ENCODE results near the gene ABHD6. TPM values are rescaled to one million over a fixed set of nuclear protein-coding genes. Genes with fewer than 3 reads are reported as not detected.
A peak's percentile ranks its signal among the peaks of the same experiment; 100 is the strongest.

Gene ABHD6
- polyA plus RNA-seq, 1 experiment = 9.2 TPM

DNA sequence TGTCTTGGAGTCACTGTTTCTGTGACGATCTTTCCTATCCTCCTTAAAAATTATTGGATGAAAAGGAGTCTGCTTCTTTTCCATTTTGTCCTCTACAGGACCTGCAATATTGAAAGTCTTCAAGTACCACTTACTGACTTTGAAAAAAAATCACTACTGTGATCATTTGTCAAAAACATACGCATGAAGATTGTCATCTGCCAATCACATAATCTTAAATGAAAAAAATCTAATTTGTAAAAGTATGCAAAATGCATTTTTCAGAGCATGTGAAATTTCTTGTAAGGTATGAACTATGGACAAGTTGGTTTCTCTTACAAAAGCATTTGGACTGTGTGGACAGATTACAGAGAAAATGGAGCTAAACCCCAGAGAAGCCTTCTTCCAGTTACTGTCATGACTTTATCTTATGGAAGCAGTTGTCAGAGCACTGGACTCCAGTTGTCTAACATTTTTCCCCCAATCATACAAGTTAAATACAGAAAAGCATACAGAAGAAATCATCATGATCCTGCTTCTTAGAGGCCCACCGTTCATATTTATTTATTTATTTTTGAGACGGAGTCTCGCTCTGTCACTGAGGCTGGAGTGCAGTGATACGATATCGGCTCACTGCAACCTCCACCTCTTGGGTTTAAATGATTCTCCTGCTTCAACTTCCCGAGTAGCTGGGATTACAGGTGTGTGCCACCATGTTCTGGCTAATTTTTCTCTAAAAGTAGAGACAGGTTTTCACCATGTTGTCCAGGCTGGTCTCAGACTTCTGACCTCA, 91.7 kb downstream of the ABHD6 start:
- ChIA-PET POLR2A (no interaction called here), CTCF (interaction anchor here (0.9 to 1.7 kb wide), 2 partner anchors 23 to 161 kb away, joined by 3 read pairs; partner anchors contain the start of genes HTD2 and RPP14)
- H3K27me3 ChIP-seq (ENCODE audit: control insufficient read depth, insufficient read depth, low read length) = no peaks in the 10 kb centered on the region
- no peaks in the 10 kb centered on the region for H3K36me3 ChIP-seq (ENCODE audit: control insufficient read depth, insufficient read depth, low read length)
- DNase-seq (ENCODE audit: low read depth) = no peak
- TF ChIP-seq, protein P1, sequence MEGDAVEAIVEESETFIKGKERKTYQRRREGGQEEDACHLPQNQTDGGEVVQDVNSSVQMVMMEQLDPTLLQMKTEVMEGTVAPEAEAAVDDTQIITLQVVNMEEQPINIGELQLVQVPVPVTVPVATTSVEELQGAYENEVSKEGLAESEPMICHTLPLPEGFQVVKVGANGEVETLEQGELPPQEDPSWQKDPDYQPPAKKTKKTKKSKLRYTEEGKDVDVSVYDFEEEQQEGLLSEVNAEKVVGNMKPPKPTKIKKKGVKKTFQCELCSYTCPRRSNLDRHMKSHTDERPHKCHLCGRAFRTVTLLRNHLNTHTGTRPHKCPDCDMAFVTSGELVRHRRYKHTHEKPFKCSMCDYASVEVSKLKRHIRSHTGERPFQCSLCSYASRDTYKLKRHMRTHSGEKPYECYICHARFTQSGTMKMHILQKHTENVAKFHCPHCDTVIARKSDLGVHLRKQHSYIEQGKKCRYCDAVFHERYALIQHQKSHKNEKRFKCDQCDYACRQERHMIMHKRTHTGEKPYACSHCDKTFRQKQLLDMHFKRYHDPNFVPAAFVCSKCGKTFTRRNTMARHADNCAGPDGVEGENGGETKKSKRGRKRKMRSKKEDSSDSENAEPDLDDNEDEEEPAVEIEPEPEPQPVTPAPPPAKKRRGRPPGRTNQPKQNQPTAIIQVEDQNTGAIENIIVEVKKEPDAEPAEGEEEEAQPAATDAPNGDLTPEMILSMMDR (IDR thresholded peaks at IDR 0.05; ENCODE audit: insufficient read depth, low read depth, low read length) = no peak
- H3K4me3 ChIP-seq (ENCODE audit: low read depth, low read length) = no peak overlapping the region

DNA sequence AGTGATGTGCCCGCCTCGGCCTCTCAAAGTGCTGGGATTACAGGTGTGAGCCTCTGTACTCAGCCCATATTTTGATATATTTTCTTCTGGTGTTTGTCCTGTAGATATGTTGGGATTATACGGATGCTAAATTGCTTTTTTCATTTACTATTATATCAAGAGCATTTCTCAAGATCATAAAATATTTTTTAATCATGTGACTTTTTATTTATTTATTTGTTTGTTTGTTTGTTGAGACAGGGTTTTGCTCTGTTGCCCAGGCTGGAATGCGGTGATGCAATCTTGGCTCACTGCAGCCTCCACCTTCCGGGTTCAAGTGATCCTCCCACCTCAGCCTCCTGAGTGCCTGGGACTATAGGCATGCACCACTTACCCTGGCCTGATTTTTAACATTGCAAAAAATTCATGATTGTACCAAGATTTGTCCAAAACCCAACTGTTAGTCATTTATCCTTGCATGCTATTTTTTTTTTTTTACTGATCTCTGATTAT, 92.4 kb downstream of the ABHD6 start:
- no peak for DNase-seq (ENCODE audit: low read depth)
- ChIA-PET POLR2A (no interaction called here), CTCF (interaction anchor here (0.9 to 5.5 kb wide), 3 partner anchors 8 to 161 kb away, joined by 3 to 20 read pairs (median 4); no protein-coding TSS in a partner anchor)
- H3K27me3 ChIP-seq (ENCODE audit: control insufficient read depth, insufficient read depth, low read length) = no peaks in the 10 kb centered on the region
- no peak overlapping the region for H3K4me3 ChIP-seq (ENCODE audit: low read depth, low read length)
- H3K36me3 ChIP-seq (ENCODE audit: control insufficient read depth, insufficient read depth, low read length) = no peaks in the 10 kb centered on the region
- TF ChIP-seq, protein P1 (IDR thresholded peaks at IDR 0.05; ENCODE audit: insufficient read depth, low read depth, low read length) = no peak

DNA sequence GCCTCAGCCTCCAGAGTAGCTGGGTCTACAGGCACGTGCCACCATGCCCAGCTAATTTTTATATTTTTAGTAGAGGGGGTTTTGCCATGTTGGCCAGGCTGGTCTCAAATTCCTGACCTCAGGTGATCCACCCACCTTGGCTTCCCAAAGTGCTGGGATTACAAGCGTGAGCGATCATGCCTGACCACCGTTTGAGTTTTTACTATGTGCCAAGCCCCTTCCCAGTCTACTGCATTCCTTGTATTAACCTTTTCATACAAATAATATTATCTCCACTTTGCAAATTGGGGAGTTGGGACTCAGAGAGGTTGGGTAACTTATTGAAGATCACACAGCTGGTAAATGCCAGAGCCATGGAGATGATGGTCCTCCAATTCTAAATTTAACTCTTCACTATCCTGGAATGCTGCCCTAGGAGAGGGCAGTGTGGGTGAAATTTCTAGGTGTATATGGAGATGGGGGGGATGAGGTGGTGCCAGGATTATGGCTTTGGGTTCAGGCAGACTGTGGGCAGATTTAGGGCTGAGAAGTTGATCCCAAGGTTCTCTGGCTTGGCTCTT, 94.1 kb downstream of the ABHD6 start:
- no peak overlapping the region for H3K4me3 ChIP-seq (ENCODE audit: low read depth, low read length)
- no peak for DNase-seq (ENCODE audit: low read depth)
- H3K36me3 ChIP-seq (ENCODE audit: control insufficient read depth, insufficient read depth, low read length) = no peaks in the 10 kb centered on the region
- TF ChIP-seq, protein P1 (IDR thresholded peaks at IDR 0.05; ENCODE audit: insufficient read depth, low read depth, low read length) = no peak
- ChIA-PET CTCF (interaction anchor here (5.5 kb wide), 1 partner anchor 84 kb away, joined by 20 read pairs; no protein-coding TSS in a partner anchor), POLR2A (interaction anchor here (0.6 kb wide), 1 partner anchor 34 kb away, joined by 3 read pairs; no protein-coding TSS in a partner anchor)
- H3K27me3 ChIP-seq (ENCODE audit: control insufficient read depth, insufficient read depth, low read length) = no peaks in the 10 kb centered on the region

DNA sequence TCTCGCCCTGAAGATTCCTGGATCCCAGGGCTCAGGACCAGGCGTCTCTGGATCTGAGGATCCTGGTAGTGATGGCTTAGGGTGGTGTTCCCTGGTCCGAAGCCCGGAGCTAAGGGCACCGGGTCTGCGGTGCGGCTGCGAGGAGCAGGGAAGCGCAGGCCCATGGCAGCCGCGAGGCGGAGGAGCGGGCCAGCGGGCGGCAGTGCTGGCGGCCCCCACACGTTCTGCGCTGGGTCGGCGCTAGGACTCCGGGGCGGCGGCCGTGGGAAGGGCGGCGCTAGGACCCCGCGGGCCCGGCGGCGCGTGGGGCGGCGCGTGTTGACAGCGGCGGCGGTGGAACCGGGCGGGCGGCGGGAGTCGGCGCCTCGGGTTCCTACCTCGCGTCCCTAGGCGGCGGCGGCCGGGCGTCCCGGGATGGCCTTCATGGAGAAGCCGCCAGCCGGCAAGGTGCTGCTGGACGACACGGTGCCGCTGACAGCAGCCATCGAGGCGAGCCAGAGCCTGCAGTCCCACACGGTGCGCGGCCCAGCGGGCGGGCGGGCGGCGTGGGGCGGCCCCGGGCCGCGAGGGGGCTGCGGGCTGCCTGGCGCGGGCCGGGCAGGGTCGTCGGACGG, 95.1 kb downstream of the ABHD6 start, which contains the start of gene PXK:
Gene PXK, plus strand, starts transcription at position 318 of the 614 bp plus-strand sequence. Its CDS starts 97 bp downstream, at position 415.
- no peak for DNase-seq (ENCODE audit: low read depth)
- ChIA-PET CTCF (interaction anchor here (0.9 to 5.5 kb wide), 8 partner anchors 11 to 160 kb away, joined by 3 to 20 read pairs (median 4); partner anchors contain the start of genes HTD2, KCTD6 and RPP14), POLR2A (interaction anchor here (0.6 to 0.9 kb wide), 2 partner anchors 27 to 59 kb away, joined by 3 to 6 read pairs; partner anchors contain the start of gene RPP14)
- Histone ChIP-seq H3K27me3 (ENCODE audit: control insufficient read depth, insufficient read depth, low read length) (no peaks in the 10 kb centered on the region), H3K36me3 (ENCODE audit: control insufficient read depth, insufficient read depth, low read length) (no peaks in the 10 kb centered on the region), H3K4me3 (ENCODE audit: low read depth, low read length) (peak within 1 kb of the TSS; percentile 77)
- TF ChIP-seq, protein P1 (IDR thresholded peaks at IDR 0.05; ENCODE audit: insufficient read depth, low read depth, low read length) = peak; percentile 3; the same call in 1 of the 2 replicates

All from BJ (cell line).